NCI-H1436 treated with DMSO at 0.1 percent for 48 hours (cell line): ENCODE measurements around the gene CFL1.

Experiments used
- DNase-seq: peaks from one replicate; lab custom pipeline; 2025; lab: John Stamatoyannopoulos, UW

The CFL1 gene

GRCh38 chr11:65887723-65888162 is 29.8 kb upstream of the CFL1 start:
- DNase-seq: no peak

GRCh38 chr11:65886826-65887722 is 29.1 kb upstream of the CFL1 start:
- no peak for DNase-seq

- DNase-seq: no peak
Measured at GRCh38 chr11:65885808-65886536, 28.0 kb upstream of the CFL1 start.

GRCh38 chr11:65885231-65885630 is 27.3 kb upstream of the CFL1 start:
- no peak for DNase-seq

- no peak for DNase-seq
Measured at GRCh38 chr11:65884716-65885092, 26.7 kb upstream of the CFL1 start.

GRCh38 chr11:65883786-65884715 is 26.1 kb upstream of the CFL1 start:
- DNase-seq: no peak

GRCh38 chr11:65883058-65883761 is 25.2 kb upstream of the CFL1 start:
- DNase-seq: no peak

- DNase-seq: no peak
Measured at GRCh38 chr11:65882120-65883057, 24.4 kb upstream of the CFL1 start.

GRCh38 chr11:65880844-65881421 is 23.0 kb upstream of the CFL1 start:
- DNase-seq: no peak

GRCh38 chr11:65880027-65880426 is 22.0 kb upstream of the CFL1 start:
- DNase-seq: no peak

- no peak for DNase-seq
Measured at GRCh38 chr11:65879617-65880016, 21.6 kb upstream of the CFL1 start, which contains the start of gene CTSW. TSS of gene CTSW (plus strand) at chr11:65879837. CDS start at chr11:65879855, 18 bp downstream.

GRCh38 chr11:65873318-65874156 is 15.6 kb upstream of the CFL1 start:
- peak; percentile 66 for DNase-seq

GRCh38 chr11:65872586-65873317 is 14.8 kb upstream of the CFL1 start, which contains the start of gene EFEMP2:
TSS of gene EFEMP2 (minus strand) at chr11:65872800. CDS start at chr11:65872354, 446 bp downstream.
- no peak for DNase-seq

- DNase-seq: no peak
Measured at GRCh38 chr11:65871811-65872548, 14.0 kb upstream of the CFL1 start.

- DNase-seq: no peak
Measured at GRCh38 chr11:65870706-65871681, 13.0 kb upstream of the CFL1 start.

- no peak for DNase-seq
Measured at GRCh38 chr11:65870307-65870658, 12.3 kb upstream of the CFL1 start.
